ENCODE data around the gene UTF1. TPM values are rescaled to one million over a fixed set of nuclear protein-coding genes. Genes with fewer than 3 reads are reported as not detected.

Gene UTF1
- total and polyA plus RNA-seq, 2 experiments from 2014 or later: not detected

- no peak for DNase-seq (ENCODE audit: low read depth in 1 of 2, low spot score in 1 of 2)
- peaks cover 95% of the 10 kb centered on the region for H3K27me3 ChIP-seq
- no peaks in the 10 kb centered on the region for H3K9me3 ChIP-seq (ENCODE audit: low read depth)
- H3K36me3 ChIP-seq: no peaks in the 10 kb centered on the region
- no peak for TF ChIP-seq CTCF (IDR thresholded peaks at IDR 0.05; ENCODE audit: low read depth, low read length)
- H3K4me3 ChIP-seq: no peak overlapping the region
- no peak overlapping the region for H3K27ac ChIP-seq
- no peaks in the 10 kb centered on the region for H3K4me1 ChIP-seq (ENCODE audit: low read depth)
These were observed 5.3 kb downstream of the UTF1 start for GRCh38 chr10:133235265-133235855.

- no peaks in the 10 kb centered on the region for H3K9me3 ChIP-seq (ENCODE audit: low read depth)
- no peak for DNase-seq (ENCODE audit: low read depth in 1 of 2, low spot score in 1 of 2)
- H3K4me3 ChIP-seq: no peak overlapping the region
- H3K36me3 ChIP-seq: no peaks in the 10 kb centered on the region
- no peaks in the 10 kb centered on the region for H3K4me1 ChIP-seq (ENCODE audit: low read depth)
- no peak for TF ChIP-seq CTCF (IDR thresholded peaks at IDR 0.05; ENCODE audit: low read depth, low read length)
- H3K27ac ChIP-seq: no peak overlapping the region
- peaks cover 89% of the 10 kb centered on the region for H3K27me3 ChIP-seq
These were observed 5.9 kb downstream of the UTF1 start for GRCh38 chr10:133235932-133236331.

GRCh38 chr10:133236401-133237240 lies 6.6 kb downstream of the UTF1 start:
- no peak for DNase-seq (ENCODE audit: low read depth in 1 of 2, low spot score in 1 of 2)
- no peak for TF ChIP-seq CTCF (IDR thresholded peaks at IDR 0.05; ENCODE audit: low read depth, low read length)
- H3K4me3 ChIP-seq: peak overlapping the region; percentile 14

DNA sequence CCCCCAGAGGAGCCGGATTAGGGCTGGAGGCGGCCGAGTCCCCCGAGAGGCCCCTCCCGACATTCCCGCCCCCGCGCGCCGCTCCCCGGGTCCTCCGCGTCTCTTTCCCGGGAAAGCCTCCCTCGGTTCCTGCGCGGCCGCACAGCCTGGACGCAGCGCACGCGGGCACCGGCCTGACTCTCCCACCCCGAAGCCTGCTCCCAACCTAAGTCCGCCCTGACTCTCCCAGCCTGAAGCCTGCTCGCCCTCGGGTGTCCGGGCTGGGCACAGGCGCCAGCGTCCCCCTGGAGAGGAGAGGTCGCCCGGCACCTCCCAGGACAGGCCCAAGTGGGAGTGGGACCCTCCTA lies 7.2 kb downstream of the UTF1 start:
- Histone ChIP-seq H3K9me3 (ENCODE audit: low read depth) (no peaks in the 10 kb centered on the region), H3K4me3 (no peak overlapping the region), H3K36me3 (no peaks in the 10 kb centered on the region), H3K27me3 (peaks cover 77% of the 10 kb centered on the region), H3K27ac (no peak overlapping the region), H3K4me1 (ENCODE audit: low read depth) (no peaks in the 10 kb centered on the region)
- no peak for TF ChIP-seq CTCF (IDR thresholded peaks at IDR 0.05; ENCODE audit: low read depth, low read length)
- no peak for DNase-seq (ENCODE audit: low read depth in 1 of 2, low spot score in 1 of 2)

More at GRCh38 chr10:133236401-133237240, 6.6 kb downstream of the UTF1 start:
- no peaks in the 10 kb centered on the region for H3K9me3 ChIP-seq (ENCODE audit: low read depth)
- peaks cover 83% of the 10 kb centered on the region for H3K27me3 ChIP-seq
- no peaks in the 10 kb centered on the region for H3K36me3 ChIP-seq
- no peaks in the 10 kb centered on the region for H3K4me1 ChIP-seq (ENCODE audit: low read depth)
- no peak overlapping the region for H3K27ac ChIP-seq

DNA sequence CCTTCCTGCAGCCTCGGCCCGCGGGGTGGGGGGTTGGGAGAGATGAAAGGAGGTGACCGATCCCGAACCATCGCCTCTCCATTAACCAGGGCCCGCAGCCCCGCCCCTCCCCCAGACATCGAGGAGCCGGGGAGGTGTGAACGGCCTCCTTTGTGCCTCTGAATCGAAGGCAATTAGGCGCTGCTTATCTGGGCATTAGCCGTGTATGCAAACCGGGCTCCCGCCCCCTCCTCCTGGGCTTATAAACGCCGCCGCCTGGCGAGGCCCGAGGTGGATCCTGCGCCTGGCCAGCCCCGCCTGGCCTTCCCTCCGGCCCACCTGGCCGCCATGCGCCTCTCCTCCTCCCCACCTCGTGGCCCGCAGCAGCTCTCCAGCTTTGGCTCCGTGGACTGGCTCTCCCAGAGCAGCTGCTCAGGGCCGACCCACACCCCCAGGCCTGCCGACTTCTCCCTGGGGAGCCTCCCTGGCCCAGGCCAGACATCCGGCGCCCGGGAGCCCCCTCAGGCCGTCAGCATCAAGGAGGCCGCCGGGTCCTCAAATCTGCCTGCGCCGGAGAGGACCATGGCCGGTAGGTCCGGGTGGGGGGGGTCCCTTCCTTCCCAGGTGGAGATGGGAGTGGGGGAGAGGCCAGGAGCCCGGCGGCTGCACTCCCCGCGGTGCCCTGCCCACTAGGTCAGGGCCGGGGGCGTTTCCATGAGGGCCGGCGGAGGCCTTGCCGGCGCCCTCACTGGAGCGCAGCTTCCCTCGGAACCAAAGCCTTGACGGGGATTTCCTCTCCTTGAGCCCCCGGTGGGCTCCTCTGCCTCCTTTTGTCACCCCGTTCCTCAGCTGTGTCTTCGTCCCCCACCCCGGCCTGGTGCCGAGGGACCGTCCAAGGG lies 7.8 kb downstream of the UTF1 start, which contains the start of gene VENTX:
Gene VENTX, plus strand, starts transcription at position 268 of the 878 bp plus-strand sequence. Its CDS starts 60 bp downstream, at position 328.
- Histone ChIP-seq H3K9me3 (ENCODE audit: low read depth) (no peaks in the 10 kb centered on the region), H3K4me3 (peak within 1 kb of the TSS; percentile 14), H3K27me3 (peaks cover 70% of the 10 kb centered on the region), H3K27ac (no peak within 1 kb of the TSS), H3K36me3 (no peaks in the 10 kb centered on the region), H3K4me1 (ENCODE audit: low read depth) (no peaks in the 10 kb centered on the region)
- DNase-seq (ENCODE audit: low read depth in 1 of 2, low spot score in 1 of 2): no peak
- TF ChIP-seq CTCF (IDR thresholded peaks at IDR 0.05; ENCODE audit: low read depth, low read length): no peak
